Measurements from ENCODE around the gene ATP6V1F.

Gene ATP6V1F

DNA sequence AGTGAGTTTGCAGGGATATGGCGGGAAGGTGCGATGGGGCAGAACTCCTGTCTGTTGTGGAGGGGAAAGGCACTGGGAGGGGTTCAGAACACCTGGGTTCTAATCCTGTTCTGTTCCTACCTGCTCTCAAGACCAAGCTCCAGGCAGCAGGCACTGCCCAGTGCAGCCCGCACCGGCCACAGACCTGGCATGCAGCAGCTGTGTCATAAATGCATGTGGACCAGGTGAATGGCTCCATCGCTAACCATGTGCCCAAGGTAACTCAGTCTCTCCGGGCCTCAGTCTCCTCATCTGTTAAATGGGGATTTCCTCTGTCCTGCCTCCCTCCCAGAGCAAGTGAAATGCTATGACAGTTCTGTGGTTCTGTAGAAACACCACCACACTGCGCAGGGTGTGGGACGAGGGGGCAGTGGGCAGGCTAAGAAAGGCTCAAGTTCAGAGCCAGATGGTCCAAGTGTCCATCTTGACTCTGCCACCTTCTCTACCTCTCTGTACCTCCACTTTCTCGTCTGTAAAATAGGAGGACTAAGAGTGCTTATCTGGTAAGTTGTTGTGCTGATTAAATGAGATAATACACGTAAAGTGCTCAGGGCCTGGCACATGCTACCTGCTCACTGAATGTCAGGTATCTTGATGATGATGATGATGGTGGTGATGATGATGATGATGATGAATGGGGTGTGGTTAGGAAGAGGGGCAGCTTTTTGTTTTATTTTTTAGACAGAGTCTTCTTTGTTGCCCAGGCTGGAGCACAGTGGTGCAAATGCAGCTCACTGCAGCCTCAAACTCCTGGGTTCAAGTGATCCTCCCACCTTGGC lies 22.9 kb downstream of the ATP6V1F start:
- DNase-seq, result no peak

DNA sequence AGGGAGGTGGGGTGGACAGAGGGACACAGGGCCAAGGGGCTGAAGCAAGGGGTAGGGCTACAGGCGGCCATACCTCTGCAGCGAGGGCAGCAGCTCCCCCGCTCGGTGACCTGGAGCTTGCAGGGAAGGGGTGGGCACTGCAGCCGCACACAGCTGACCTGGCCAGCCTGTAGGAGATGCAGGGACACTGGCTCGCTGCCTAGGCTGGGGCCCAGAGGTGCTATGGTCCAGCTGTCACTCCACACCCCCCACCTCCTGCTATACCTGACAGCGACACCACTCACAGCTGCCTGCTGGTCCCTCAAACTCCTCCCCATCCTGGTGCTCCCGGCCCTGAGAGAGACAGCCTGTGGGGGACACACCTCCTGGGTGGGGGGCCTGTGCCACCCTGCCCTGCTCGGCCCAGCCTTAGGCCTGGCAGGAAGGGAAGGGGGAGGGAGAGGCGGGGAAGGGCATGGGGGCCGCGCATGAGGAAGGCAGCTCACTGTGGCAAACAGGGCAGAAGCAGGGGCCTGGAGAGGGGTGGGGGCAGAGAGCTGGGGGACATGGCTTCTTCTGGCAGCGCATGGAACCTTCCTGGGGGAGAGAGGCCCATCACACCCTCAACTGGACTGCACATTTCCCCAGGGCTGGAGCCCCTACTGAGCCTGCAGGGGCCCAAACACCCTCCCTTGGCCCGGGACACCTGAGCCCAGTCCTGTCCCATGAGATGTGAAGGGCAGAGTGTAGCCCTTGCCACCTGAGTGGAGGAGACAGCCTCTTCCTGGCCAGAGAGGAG lies 23.9 kb downstream of the ATP6V1F start:
- no peak for DNase-seq

DNA sequence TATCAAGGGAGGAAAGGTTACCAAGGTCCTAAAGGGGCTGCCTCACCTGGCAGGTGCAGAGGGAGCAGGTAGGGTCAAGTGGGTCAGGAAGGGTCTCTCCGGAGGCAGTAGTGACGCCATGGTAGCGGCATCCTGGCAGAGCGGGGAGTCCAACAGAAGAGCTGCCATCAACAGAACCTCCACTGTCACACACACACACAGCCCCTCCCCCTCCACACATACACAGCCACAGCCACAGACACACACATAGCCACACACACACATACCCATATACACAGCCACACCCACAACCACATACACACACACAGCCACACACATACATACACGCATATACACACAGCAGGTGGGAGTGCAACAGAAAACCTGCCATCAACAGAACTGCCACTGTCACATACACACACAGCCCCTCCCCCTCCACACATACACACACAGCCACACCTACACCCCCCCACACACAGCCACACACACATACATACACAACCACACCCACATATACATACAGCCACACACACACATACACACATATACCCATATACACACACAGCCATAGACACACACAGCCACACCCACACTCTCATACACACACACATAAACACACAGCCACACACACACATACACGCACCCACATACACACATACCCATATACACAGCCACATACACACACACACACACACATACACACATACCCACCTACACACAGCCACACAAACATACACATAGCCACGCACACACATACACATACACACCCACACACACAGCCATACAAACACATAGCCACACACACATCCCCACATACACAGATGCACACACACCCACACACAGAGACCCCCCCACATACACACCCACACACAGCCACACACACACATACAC lies 24.7 kb downstream of the ATP6V1F start:
- no peak for DNase-seq

- DNase-seq, result no peak
Measured at GRCh38 chr7:128888039-128888755, 25.5 kb downstream of the ATP6V1F start.

DNA sequence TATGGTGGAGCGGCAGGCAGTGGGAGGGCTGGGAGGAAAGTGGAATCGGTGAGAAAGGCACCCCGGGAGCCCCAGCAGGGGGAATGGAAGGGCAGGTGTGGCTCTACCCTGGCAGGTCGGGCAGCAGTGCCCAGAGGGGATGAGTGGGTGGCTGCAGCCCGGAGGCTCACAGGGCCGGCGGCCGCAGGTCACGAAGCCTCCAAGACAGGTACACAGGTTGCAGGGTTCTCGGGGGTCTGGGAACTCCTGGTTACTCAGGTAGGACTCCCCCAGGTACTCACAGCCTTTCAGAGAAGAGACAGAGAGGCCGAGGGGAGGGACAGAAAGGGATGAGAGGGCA lies 26.1 kb downstream of the ATP6V1F start:
- no peak for DNase-seq

DNA sequence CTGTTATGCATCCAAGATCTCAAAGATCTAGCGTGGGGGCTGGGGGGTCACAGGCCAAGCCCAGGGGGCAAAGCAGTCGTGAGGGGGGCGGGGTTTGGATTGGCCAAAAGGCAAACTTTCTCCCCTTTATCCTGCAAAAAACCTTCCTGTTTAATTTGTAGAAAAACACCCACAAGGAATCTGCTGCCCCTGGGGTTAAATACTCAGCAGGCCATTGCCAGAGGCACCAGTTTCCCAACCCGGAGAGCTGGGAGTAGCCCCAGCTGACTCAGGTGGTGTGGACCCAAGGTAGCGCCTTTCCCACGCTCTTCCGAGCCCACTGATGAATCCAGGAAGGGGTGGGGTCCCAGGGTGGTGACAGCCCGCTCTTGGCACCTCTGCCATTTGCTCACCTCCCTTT lies 26.5 kb downstream of the ATP6V1F start:
- no peak for DNase-seq

DNA sequence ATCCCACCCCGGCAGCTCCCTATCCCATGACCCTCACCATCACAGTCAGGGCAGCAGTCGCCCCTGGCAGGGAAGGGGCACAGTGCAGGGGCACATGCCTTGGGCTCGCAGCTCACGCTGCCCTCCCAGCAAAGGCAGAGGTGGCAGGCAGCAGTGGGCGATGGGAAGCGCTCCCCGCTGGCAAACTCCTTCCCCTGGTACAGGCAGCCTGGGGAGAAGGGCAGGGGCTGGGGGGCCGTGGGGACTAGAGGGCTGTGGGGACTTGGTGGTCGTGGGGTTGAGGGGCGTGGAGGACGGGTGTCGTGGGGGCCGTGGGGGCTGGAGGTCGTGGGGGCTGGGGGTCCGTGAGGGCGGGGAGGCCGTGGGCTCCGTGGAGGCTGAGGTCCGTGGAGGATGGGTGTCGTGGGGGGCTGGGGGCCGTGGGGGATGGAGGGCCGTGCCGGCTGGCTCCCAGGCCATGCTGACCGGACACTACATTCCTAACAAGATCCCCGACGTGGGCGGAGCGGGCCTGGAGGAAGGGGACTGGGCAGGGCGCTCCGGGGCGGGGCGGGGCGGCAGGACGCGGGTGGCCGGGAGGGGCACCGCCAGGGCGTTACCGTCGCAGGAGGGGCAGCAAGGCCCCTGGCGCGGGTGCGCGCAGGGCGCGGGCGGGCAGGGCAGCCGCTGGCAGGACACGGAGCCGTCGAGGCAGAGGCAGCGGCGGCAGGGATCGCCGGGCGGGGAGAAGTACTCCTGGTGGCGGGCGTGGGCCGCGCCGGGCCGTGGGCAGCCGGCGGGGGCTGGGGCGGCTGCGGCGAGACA lies 27.9 kb downstream of the ATP6V1F start:
- DNase-seq, result no peak

DNA sequence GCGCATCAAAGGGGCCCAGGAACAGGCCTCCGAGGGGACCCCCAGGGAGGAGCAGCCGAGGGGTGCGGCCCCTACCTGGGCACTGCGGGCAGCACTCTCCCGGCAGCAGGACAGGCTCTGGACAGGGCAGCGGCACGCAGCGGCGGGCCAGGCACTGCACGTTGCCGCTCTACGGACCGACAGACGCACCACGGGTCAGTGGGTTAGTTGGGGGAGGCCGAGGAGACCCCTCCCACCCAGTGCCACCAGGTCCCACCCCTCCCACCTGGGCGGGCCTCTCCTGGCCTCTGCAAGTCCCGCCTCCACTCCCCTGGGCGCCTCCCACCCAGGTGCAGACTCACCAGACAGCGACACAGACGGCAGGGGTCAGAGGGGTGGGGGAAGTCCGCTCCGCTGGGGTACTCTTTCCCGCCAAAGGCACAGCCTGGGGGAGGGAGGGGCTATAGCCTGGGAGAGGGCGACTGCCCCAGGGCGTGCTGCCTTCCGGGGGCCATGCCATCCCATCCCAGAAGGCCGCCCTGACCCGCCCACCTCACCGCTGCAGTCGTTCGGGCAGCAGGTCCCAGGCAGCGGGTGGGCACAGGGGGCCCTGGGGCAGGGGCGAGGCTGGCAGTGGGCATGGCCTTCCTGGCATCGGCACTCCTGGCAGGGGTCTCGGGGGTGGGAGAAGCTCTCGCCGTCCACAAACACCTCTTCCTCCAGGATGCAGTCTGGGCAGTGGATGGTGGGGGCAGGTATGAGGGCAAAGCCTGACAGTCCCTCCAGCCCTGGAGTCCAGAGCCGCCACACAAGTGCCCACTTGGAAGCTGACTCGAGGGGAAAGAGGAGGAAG lies 28.7 kb downstream of the ATP6V1F start:
- DNase-seq, result no peak

DNA sequence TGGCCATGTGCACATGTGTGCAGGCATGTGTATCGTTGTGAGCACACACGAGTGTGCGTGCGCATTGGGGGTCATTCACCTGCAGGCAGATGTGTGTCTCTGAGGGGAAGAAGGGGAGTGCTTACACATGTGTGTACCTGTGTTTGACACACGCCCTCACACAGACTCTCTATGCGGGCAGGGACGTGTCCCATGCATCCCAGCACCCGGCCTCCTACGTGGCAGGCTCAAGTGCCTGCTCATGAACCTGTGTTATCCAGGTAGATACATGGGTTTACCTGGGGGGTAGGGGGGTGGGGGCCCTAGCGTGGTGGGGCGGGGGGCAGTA lies 29.2 kb downstream of the ATP6V1F start:
- DNase-seq, result no peak

- no peak for DNase-seq
Measured at GRCh38 chr7:128892521-128893250, 30.0 kb downstream of the ATP6V1F start.

- DNase-seq, result no peak
Measured at GRCh38 chr7:128893251-128894100, 30.8 kb downstream of the ATP6V1F start.

GRCh38 chr7:128894101-128894440 lies 31.4 kb downstream of the ATP6V1F start:
- DNase-seq, result no peak

- no peak for DNase-seq
Measured at GRCh38 chr7:128895320-128895719, 32.7 kb downstream of the ATP6V1F start.

DNA sequence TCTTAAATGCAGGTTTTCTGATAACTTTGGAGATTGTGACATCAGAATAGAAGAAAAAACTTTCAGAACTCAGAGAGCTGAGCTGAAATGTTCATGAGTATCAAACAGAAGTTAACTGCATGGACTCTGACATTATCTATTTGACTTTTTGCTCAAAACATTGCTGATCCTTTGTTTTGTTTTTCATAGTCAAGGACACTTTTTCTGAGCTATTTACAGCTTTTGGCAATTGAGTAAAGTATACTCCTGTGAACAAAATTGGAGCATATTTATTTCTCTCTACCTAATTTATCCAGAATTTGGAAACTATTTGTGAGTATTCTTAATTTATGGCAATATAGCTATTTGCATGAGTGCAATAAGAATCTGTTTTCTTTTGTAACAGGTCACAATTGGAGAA lies 36.7 kb downstream of the ATP6V1F start:
- DNase-seq, result no peak

DNA sequence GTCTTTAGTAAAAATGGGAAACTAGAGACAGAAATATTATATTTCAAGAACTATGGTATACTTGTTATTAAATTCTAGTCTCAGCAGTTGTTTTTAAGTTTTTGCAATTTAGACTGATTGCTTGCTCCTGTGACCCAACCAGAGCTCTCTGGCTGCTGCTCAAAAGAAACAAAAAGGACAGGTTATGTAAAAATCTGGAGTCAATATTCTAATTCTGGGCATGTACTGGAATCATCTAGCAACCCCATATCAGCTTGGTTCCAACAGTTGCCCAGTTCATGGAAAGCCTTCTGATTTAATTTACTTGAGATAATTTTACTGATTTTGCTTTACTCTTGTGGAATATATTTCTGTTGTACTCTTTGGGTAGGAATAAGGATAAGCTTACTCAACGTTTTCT lies 37.6 kb downstream of the ATP6V1F start:
- DNase-seq, result no peak

DNA sequence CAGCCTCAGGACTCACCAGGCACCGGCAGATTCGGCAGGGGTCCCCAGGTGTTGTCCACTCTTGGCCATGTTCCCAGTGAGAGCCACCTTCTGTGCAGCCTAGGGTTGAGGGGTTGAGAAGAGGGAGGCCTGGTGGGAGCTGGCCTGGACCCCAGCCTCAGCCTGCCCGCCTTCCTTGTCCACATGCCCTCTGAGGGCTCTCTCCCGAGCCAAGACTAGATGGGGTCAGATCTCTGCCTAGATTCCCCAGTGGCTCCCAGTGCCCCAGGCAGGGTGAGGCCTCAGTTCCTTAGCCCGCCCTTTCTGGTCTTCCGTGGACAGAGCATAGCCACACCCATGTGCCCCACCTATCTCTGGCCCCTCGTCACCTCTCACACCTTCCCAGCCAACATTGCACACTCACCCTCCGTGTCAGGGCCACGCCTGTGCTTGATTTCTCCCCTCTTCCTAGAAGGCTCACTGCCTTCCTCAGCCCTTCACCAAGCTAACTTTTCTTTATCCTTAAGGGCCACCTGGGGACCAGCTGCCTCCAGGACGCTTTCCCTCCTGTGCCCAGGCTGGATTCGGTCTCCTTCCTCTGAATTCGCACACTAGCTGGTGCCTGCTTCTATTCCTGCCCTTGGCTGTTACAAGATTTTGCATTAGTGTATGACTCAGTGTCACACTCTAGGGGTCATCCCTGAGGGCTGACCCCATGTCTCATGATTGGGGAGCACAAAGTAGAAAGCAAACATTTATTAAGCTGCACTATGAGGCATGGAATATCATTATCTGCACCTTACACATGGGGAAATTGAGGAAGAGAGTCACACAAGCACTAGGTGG lies 40.3 kb downstream of the ATP6V1F start:
- DNase-seq, result no peak

GRCh38 chr7:128903621-128904361 lies 41.1 kb downstream of the ATP6V1F start:
- DNase-seq, result no peak
